CD14-positive monocyte (primary cell): Measurements from ENCODE around the gene SUV39H2. TPM values are rescaled to one million over a fixed set of nuclear protein-coding genes. Genes with fewer than 3 reads are reported as not detected.

Experiments used
- DNase-seq, 3 donors: peaks; one replicate each; pipeline ENCODE4 v3.0.0-alpha.2; 2011 to 2022
- H2AFZ ChIP-seq: 2 replicates; pipeline ENCODE4 v1.6.0; 2012; ENCODE audit warnings: mild to moderate bottlenecking, low read depth, low read length, inconsistent platforms; ENCODE audit not compliant: insufficient read depth, poor library complexity, severe bottlenecking
- H3K27ac ChIP-seq, 2 donors: 1 replicate in 1 of 2; 2 replicates in 1 of 2; pipeline ENCODE4 v1.5.1; 2012 to 2013; ENCODE audit warnings: low read length in 2 of 2, control low read depth in 1 of 2, inconsistent platforms in 1 of 2, low read depth in 1 of 2, mild to moderate bottlenecking in 1 of 2
- H3K27me3 ChIP-seq, 2 donors: one replicate each; pipeline versions ENCODE4 v1.6.0 to v1.6.1; 2011 to 2013; ENCODE audit warnings: low read length in 2 of 2; ENCODE audit not compliant: control insufficient read depth in 2 of 2, insufficient read depth in 2 of 2
- H3K36me3 ChIP-seq, 2 donors: replicated peaks in 1 of 2; 1 replicate in 1 of 2; 2 replicates in 1 of 2; pipeline versions ENCODE4 v1.5.1 to v1.6.1; 2012 to 2013; ENCODE audit warnings: low read length in 2 of 2, control low read depth in 1 of 2, inconsistent platforms in 1 of 2, mild to moderate bottlenecking in 1 of 2; ENCODE audit not compliant: insufficient read depth in 2 of 2, control insufficient read depth in 1 of 2
- H3K4me1 ChIP-seq, 2 donors: 1 replicate in 1 of 2; 2 replicates in 1 of 2; pipeline versions ENCODE4 v1.5.1 to v1.6.1; 2012 to 2013; ENCODE audit warnings: low read length in 2 of 2, control low read depth in 1 of 2, inconsistent platforms in 1 of 2, mild to moderate bottlenecking in 1 of 2, moderate library complexity in 1 of 2; ENCODE audit not compliant: insufficient read depth in 2 of 2, control insufficient read depth in 1 of 2
- H3K4me2 ChIP-seq: replicated peaks from 2 replicates; pipeline ENCODE3; 2012; ENCODE audit warnings: low read length, moderate library complexity, mild to moderate bottlenecking; ENCODE audit not compliant: poor library complexity, severe bottlenecking; ENCODE audit errors: extremely low read depth
- H3K4me3 ChIP-seq, 3 experiments: fragments of 200-600 bp in 1 of 3; sonication (generic) in 1 of 3; replicated peaks in 1 of 3; 1 replicate in 2 of 3; 2 replicates in 1 of 3; pipeline ENCODE4 v1.5.1; 2011 to 2013; ENCODE audit warnings: low read length in 3 of 3, mild to moderate bottlenecking in 3 of 3, control low read depth in 2 of 3, low read depth in 2 of 3, inconsistent platforms in 1 of 3, moderate library complexity in 1 of 3
- H3K79me2 ChIP-seq: 2 replicates; pipeline ENCODE4 v1.6.0; 2012; ENCODE audit warnings: mild to moderate bottlenecking, control low read depth, inconsistent platforms, low read length, moderate library complexity; ENCODE audit not compliant: insufficient read depth
- H3K9ac ChIP-seq: 2 replicates; pipeline ENCODE4 v1.6.0; 2017; ENCODE audit warnings: low read length, mild to moderate bottlenecking; ENCODE audit not compliant: insufficient read depth, poor library complexity, severe bottlenecking
- H3K9me3 ChIP-seq, 2 donors: replicated peaks in 1 of 2; 1 replicate in 1 of 2; 2 replicates in 1 of 2; pipeline versions ENCODE4 v1.5.1 to v1.6.1; 2012 to 2013; ENCODE audit warnings: low read length in 2 of 2, control low read depth in 1 of 2; ENCODE audit not compliant: control insufficient read depth in 1 of 2, insufficient read depth in 1 of 2
- H4K20me1 ChIP-seq: 2 replicates; pipeline ENCODE4 v1.6.0; 2012; ENCODE audit warnings: mild to moderate bottlenecking, low read length, control low read depth, moderate library complexity; ENCODE audit not compliant: insufficient read depth
- H3K27ac Mint-ChIP-seq, 7 donors: one replicate each; pipeline ENCODE4 v1.8.0; 2020; ENCODE audit warnings: mild to moderate bottlenecking in 7 of 7, mixed read lengths in 7 of 7, moderate library complexity in 6 of 7, inconsistent platforms in 2 of 7
- H3K27me3 Mint-ChIP-seq, 3 donors: one replicate each; pipeline ENCODE4 v1.8.0; 2021 to 2022; ENCODE audit warnings: low read depth in 3 of 3, mild to moderate bottlenecking in 3 of 3, mixed read lengths in 3 of 3, moderate library complexity in 3 of 3, inconsistent platforms in 1 of 3
- H3K36me3 Mint-ChIP-seq, 2 donors: one replicate each; pipeline ENCODE4 v1.8.0; 2020; ENCODE audit warnings: mixed read lengths in 2 of 2, inconsistent platforms in 1 of 2, mild to moderate bottlenecking in 1 of 2
- H3K4me1 Mint-ChIP-seq: one replicate; pipeline ENCODE4 v1.8.0; 2020; ENCODE audit warnings: mild to moderate bottlenecking, mixed read lengths
- H3K4me3 Mint-ChIP-seq, 2 donors: one replicate each; pipeline ENCODE4 v1.8.0; 2020; ENCODE audit warnings: mild to moderate bottlenecking in 2 of 2, mixed read lengths in 2 of 2, moderate library complexity in 1 of 2
- H3K9me3 Mint-ChIP-seq, 7 donors: one replicate each; pipeline ENCODE4 v1.8.0; 2020 to 2022; ENCODE audit warnings: mixed read lengths in 7 of 7, mild to moderate bottlenecking in 6 of 7, moderate library complexity in 6 of 7, inconsistent platforms in 2 of 7
- WGBS: methylation state at CpG from one replicate; pipeline ENCODE4 v1.1.5; 2013; ENCODE audit warnings: missing lambda C conversion rate; ENCODE audit not compliant: insufficient coverage; 5-methylcytosine and 5-hydroxymethylcytosine counted together
- intact Hi-C, 2 donors: fragments of 100-400 bp; cut with micrococcal nuclease; formaldehyde crosslinking; loops; one replicate each; pipeline versions ENCODE4 v1.15.0 to v1.15.1; 2023
- polyA plus RNA-seq, 3 donors: library from polyadenylated mRNA; depleted of rRNA in 1 of 3; unstranded in 2 of 3; stranded (reverse) in 1 of 3; fragments of 300-500 nt in 2 of 3; fragments of >200 nt in 1 of 3; fragmentation: Illumina TruSeq in 2 of 3; gene quantifications; 1 replicate in 2 of 3; 2 replicates in 1 of 3; pipeline ENCODE4 v1.2.3, GENCODE V29; 2012 to 2021
- TF ChIP-seq, protein P1 (sequence below): fragments of 200-600 bp; IDR thresholded peaks from one replicate; pipeline ENCODE4 v1.8.0; 2022; ENCODE audit warnings: antibody characterized with exemption, mild to moderate bottlenecking

SUV39H2 gene
- polyA plus RNA-seq, 3 donors: 0.85 to 1.2 (median 0.86) TPM

GRCh38 chr10:14873090-14873760 is 5.4 kb upstream of the SUV39H2 start:
- Histone ChIP-seq H3K9ac (no peak overlapping the region), H3K79me2 (peaks cover 20% of the 10 kb centered on the region), H3K27ac (no peak overlapping the region), H3K4me2 (no peak overlapping the region), H3K4me1 (peaks cover 8 to 23% of the 10 kb centered on the region in 2 donors), H3K4me3 (no peak overlapping the region), H3K27me3 (no peaks in the 10 kb centered on the region), H3K9me3 (no peaks in the 10 kb centered on the region), H3K36me3 (peaks cover 26 to 37% of the 10 kb centered on the region in 2 donors), H4K20me1 (peaks cover 4% of the 10 kb centered on the region), H2AFZ (no peak overlapping the region)
- TF ChIP-seq, protein P1, sequence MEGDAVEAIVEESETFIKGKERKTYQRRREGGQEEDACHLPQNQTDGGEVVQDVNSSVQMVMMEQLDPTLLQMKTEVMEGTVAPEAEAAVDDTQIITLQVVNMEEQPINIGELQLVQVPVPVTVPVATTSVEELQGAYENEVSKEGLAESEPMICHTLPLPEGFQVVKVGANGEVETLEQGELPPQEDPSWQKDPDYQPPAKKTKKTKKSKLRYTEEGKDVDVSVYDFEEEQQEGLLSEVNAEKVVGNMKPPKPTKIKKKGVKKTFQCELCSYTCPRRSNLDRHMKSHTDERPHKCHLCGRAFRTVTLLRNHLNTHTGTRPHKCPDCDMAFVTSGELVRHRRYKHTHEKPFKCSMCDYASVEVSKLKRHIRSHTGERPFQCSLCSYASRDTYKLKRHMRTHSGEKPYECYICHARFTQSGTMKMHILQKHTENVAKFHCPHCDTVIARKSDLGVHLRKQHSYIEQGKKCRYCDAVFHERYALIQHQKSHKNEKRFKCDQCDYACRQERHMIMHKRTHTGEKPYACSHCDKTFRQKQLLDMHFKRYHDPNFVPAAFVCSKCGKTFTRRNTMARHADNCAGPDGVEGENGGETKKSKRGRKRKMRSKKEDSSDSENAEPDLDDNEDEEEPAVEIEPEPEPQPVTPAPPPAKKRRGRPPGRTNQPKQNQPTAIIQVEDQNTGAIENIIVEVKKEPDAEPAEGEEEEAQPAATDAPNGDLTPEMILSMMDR: no peak
- DNase-seq: no peak
- no peak overlapping the region for H3K27ac Mint-ChIP-seq
- H3K27me3 Mint-ChIP-seq: no peaks in the 10 kb centered on the region
- intact Hi-C loops: no loop called here
- H3K36me3 Mint-ChIP-seq: peaks cover 21 to 36% of the 10 kb centered on the region in 2 donors
- H3K4me1 Mint-ChIP-seq: peaks cover 21% of the 10 kb centered on the region
- no peaks in the 10 kb centered on the region for H3K9me3 Mint-ChIP-seq
- WGBS: no CpG with 5 or more reads among the region's 2 CpGs
- H3K4me3 Mint-ChIP-seq: no peak overlapping the region

GRCh38 chr10:14875941-14876340 is 2.7 kb upstream of the SUV39H2 start:
- no peak overlapping the region for H3K27ac ChIP-seq
- intact Hi-C loops: loop anchor here in 1 of 2 donors (5.0 kb wide), 1 partner anchor 76 kb away; the partner anchor contains the start of gene DCLRE1C
- Mint-ChIP-seq H3K36me3 (peaks cover 7 to 16% of the 10 kb centered on the region in 2 donors), H3K4me3 (no peak overlapping the region), H3K27me3 (peaks cover 0 to 2% (median 0%) of the 10 kb centered on the region in 3 donors), H3K4me1 (peaks cover 35% of the 10 kb centered on the region), H3K9me3 (no peaks in the 10 kb centered on the region), H3K27ac (no peak overlapping the region)
- H3K4me3 ChIP-seq: no peak overlapping the region
- peaks cover 18 to 38% of the 10 kb centered on the region in 2 donors for H3K4me1 ChIP-seq
- TF ChIP-seq, protein P1: no peak
- peaks cover 4% of the 10 kb centered on the region for H4K20me1 ChIP-seq
- no peak overlapping the region for H3K4me2 ChIP-seq
- 100% methylated on average over 6 of the region's 12 CpGs for WGBS
- no peak overlapping the region for H3K9ac ChIP-seq
- no peaks in the 10 kb centered on the region for H3K27me3 ChIP-seq
- peaks cover 7 to 12% of the 10 kb centered on the region in 2 donors for H3K36me3 ChIP-seq
- no peaks in the 10 kb centered on the region for H3K9me3 ChIP-seq
- H2AFZ ChIP-seq: no peak overlapping the region
- peaks cover 43% of the 10 kb centered on the region for H3K79me2 ChIP-seq
- DNase-seq: peak in 1 of 3 donors; percentile 37
